ENCODE measurements around the gene ITM2C. TPM values are rescaled to one million over a fixed set of nuclear protein-coding genes. Genes with fewer than 3 reads are reported as not detected.

The ITM2C gene
- total and polyA plus RNA-seq, 9 of the 15 experiments (the other 6 are each of a cell fraction or from before 2014, with no cell fraction given) = 0.49 to 58.8 (median 21.5) TPM

GRCh38 chr2:230823264-230823964, 41.3 kb upstream of the ITM2C start:
- no peaks in the 10 kb centered on the region for H3K9me3 ChIP-seq (replicated peaks; ENCODE audit: control insufficient read depth, insufficient read depth, low read depth, low read length)
- in situ Hi-C loops (cut with MboI) = loop anchor here (10.0 to 25.0 kb wide), 2 partner anchors 161 to 811 kb away; no protein-coding TSS in a partner anchor
- H3K79me2 ChIP-seq (ENCODE audit: control insufficient read depth, insufficient read depth, low read length) = no peaks in the 10 kb centered on the region
- H3K27ac ChIP-seq (ENCODE audit: extremely low read depth, low read depth, low read length) = no peak overlapping the region
- intact Hi-C loops (cut with micrococcal nuclease) = loop anchor here (5.0 kb wide), 1 partner anchor 39 kb away; the partner anchor contains the start of gene ITM2C
- no peak overlapping the region for H3K9ac ChIP-seq (ENCODE audit: insufficient read depth in 1 of 2, low read depth in 2 of 2, low read length in 2 of 2)
- ChIA-PET POLR2A (interaction anchor here (0.6 to 1.3 kb wide), 6 partner anchors 14 to 303 kb away, joined by 3 to 4 read pairs (median 3); no protein-coding TSS in a partner anchor), CTCF (ENCODE audit: low intra/inter-chr PET ratio) (interaction anchor here (0.6 to 0.8 kb wide), 2 partner anchors 25 to 164 kb away, joined by 3 to 4 read pairs; no protein-coding TSS in a partner anchor)
- H3K27me3 ChIP-seq (ENCODE audit: control insufficient read depth in 2 of 2, insufficient read depth in 2 of 2, low read length in 2 of 2) = peaks cover 0 to 4% of the 10 kb centered on the region in 2 experiments; a peak in 2 of 5 replicates
- H3K4me1 ChIP-seq (replicated peaks in 1 of 2; ENCODE audit: control insufficient read depth in 2 of 2, insufficient read depth in 2 of 2, low read length in 2 of 2) = peaks cover 0 to 8% of the 10 kb centered on the region in 2 experiments; a peak in 2 of 5 replicates
- no TSS peak for BruUV-seq (replicated peaks)
- no peak for FAIRE-seq
- peaks cover 19% of the 10 kb centered on the region; the same call in 1 of the 3 replicates for H3K36me3 ChIP-seq (ENCODE audit: control insufficient read depth, insufficient read depth, low read length)
- 41% methylated on average over 5 of the region's 10 CpGs for WGBS (ENCODE audit: insufficient coverage, low coverage, missing lambda C conversion rate)
- no peak overlapping the region for H2AFZ ChIP-seq (ENCODE audit: low read depth, low read length)
- no peak; the same call in 2 of the 3 replicates for ATAC-seq
- H3K9me1 ChIP-seq (ENCODE audit: control insufficient read depth, insufficient read depth, low read length) = no peaks in the 10 kb centered on the region
- DNase-seq (ENCODE audit: extremely low read depth in 1 of 4, low spot score in 3 of 4) = no peak
- H3K4me3 ChIP-seq = no peak overlapping the region
- TF ChIP-seq ASH1L (IDR thresholded peaks at IDR 0.05; ENCODE audit: borderline replicate concordance, low read depth, partially characterized antibody) = no peak
- TF ChIP-seq ARHGAP35 (IDR thresholded peaks at IDR 0.05; ENCODE audit: partially characterized antibody) = no peak
- no peak for TF ChIP-seq ZNF318 (IDR thresholded peaks at IDR 0.05; ENCODE audit: borderline replicate concordance in 1 of 2, low read depth in 1 of 2)
- TF ChIP-seq POLR2G (IDR thresholded peaks at IDR 0.05; ENCODE audit: low read depth, low read length) = 0 out of 2 replicates have a peak, but pooled peaks have one; percentile 19
- no peaks in the 10 kb centered on the region for H4K20me1 ChIP-seq (replicated peaks; ENCODE audit: control insufficient read depth, insufficient read depth, low read length)
- H3K4me2 ChIP-seq (ENCODE audit: insufficient read depth, low read length) = no peak overlapping the region
